ENCODE data around the gene MAP3K7. TPM values are rescaled to one million over a fixed set of nuclear protein-coding genes. Genes with fewer than 3 reads are reported as not detected.

Gene MAP3K7
- total RNA-seq, 1 donor from 2014 or later, result 22.6 TPM

DNA sequence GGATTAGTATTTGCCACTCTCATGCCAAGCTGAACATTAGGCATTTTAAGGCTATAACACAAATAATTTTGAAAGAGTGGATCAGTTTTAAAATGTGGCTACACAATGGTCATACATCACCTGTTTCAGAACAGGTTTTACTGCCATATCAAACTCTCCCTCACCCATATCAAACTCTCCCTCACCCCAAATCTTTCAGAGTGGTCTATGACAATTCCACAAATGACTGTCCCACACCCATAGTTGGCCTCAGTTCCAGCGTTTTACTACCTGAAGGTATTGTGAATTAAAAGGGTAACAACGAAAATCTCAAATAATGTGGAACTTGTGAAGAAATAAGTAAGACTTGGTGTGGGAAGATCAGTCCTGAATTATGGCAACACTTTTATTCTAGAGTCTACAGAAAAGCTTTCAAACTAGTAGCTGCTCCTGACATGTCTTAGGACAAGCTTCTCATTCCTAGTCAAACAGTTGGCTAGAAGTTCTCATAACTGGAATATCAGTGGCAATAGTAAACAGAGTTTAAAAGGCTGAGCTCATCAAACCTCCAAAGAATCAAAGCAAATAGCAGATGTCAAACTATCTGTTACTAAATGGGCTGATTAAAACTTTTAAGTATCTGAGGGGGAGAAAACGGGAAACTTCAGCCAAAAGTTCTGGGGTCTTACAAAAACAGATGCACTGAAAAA lies 52.4 kb downstream of the MAP3K7 start:
- Histone ChIP-seq H3K4me3 (ENCODE audit: low read depth, low read length) (no peak overlapping the region), H3K36me3 (ENCODE audit: control insufficient read depth, insufficient read depth, low read length) (no peaks in the 10 kb centered on the region), H3K27me3 (ENCODE audit: control insufficient read depth, insufficient read depth, low read length) (no peaks in the 10 kb centered on the region)
- no peak for DNase-seq (ENCODE audit: low read depth)
- TF ChIP-seq, protein P1, sequence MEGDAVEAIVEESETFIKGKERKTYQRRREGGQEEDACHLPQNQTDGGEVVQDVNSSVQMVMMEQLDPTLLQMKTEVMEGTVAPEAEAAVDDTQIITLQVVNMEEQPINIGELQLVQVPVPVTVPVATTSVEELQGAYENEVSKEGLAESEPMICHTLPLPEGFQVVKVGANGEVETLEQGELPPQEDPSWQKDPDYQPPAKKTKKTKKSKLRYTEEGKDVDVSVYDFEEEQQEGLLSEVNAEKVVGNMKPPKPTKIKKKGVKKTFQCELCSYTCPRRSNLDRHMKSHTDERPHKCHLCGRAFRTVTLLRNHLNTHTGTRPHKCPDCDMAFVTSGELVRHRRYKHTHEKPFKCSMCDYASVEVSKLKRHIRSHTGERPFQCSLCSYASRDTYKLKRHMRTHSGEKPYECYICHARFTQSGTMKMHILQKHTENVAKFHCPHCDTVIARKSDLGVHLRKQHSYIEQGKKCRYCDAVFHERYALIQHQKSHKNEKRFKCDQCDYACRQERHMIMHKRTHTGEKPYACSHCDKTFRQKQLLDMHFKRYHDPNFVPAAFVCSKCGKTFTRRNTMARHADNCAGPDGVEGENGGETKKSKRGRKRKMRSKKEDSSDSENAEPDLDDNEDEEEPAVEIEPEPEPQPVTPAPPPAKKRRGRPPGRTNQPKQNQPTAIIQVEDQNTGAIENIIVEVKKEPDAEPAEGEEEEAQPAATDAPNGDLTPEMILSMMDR (IDR thresholded peaks at IDR 0.05; ENCODE audit: insufficient read depth, low read length, poor library complexity, severe bottlenecking), result no peak

DNA sequence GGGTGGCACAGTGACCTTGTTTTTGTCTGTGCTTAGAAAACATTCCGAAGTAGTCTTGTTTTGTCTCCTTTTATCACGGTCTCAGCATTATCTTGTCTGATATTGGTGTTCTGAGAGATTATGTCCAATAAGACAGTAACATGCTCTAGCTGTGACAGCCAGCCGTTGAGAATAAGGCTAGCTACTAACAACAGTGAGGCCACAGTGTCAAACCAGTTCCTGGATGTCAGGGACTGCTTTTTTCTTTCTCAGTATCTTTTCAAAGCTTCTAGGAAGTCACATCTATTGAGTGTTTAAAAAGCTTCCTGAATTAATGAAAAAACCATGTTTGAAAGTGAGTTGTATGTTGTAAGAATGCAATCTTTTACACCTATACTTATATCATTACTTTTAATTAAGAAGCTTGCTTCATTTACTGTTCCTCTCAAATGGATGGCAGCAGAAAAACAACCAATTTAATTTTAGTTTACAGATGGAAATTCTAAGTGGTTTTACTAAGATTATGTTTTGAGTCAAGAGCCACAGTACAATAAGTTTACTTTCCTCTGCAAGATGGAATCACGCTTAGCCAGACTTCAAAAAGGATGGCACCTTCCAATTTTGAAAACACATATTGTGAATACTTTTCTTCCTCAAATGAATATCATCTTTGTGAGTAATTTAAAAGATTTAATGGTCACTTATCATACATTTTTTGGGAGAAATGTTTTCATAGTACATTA lies 53.1 kb downstream of the MAP3K7 start:
- DNase-seq (ENCODE audit: low read depth), result no peak
- no peaks in the 10 kb centered on the region for H3K27me3 ChIP-seq (ENCODE audit: control insufficient read depth, insufficient read depth, low read length)
- TF ChIP-seq, protein P1 (IDR thresholded peaks at IDR 0.05; ENCODE audit: insufficient read depth, low read length, poor library complexity, severe bottlenecking), result no peak
- no peaks in the 10 kb centered on the region for H3K36me3 ChIP-seq (ENCODE audit: control insufficient read depth, insufficient read depth, low read length)
- no peak overlapping the region for H3K4me3 ChIP-seq (ENCODE audit: low read depth, low read length)

DNA sequence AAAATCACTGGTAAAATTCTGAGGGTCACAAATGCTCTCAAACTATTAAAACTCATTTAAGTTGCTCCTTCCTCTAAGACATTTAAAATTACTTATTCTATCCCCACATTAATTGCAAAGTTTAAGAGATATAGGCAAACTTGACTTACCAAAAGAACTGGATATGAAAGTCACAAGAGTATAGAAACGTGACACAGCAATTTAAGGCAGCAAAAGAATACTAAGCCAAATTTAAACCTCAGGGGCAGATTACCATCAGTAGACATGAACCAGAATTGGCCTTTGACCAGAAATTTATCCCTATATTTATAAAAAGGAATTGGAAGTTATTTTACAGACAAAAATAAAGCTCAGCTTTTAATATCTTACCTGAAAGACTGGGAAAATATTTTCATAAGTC lies 56.0 kb downstream of the MAP3K7 start:
- DNase-seq (ENCODE audit: low read depth), result no peak
- Histone ChIP-seq H3K36me3 (ENCODE audit: control insufficient read depth, insufficient read depth, low read length) (no peaks in the 10 kb centered on the region), H3K4me3 (ENCODE audit: low read depth, low read length) (no peak overlapping the region), H3K27me3 (ENCODE audit: control insufficient read depth, insufficient read depth, low read length) (no peaks in the 10 kb centered on the region)
- TF ChIP-seq, protein P1 (IDR thresholded peaks at IDR 0.05; ENCODE audit: insufficient read depth, low read length, poor library complexity, severe bottlenecking), result no peak

DNA sequence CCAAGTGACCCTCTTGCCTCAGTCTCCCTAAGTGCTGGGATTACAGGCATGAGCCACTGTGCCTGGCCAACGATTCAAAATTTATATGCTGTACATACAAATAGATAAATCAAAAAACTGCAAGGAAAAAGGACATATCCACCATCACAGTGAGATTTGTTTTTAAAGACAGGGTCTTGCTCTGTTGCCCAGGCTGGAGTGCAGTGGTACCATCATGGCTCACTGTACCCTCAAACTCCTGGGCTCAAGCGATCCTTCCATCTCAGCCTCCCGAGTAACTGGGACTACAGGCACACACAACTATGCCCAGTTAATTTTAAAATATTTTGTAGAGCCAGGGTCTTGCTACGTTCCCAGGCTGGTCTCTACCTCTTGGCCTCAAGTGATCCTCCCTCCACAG lies 61.5 kb downstream of the MAP3K7 start:
- Histone ChIP-seq H3K4me3 (ENCODE audit: low read depth, low read length) (no peak overlapping the region), H3K36me3 (ENCODE audit: control insufficient read depth, insufficient read depth, low read length) (no peaks in the 10 kb centered on the region), H3K27me3 (ENCODE audit: control insufficient read depth, insufficient read depth, low read length) (no peaks in the 10 kb centered on the region)
- TF ChIP-seq, protein P1 (IDR thresholded peaks at IDR 0.05; ENCODE audit: insufficient read depth, low read length, poor library complexity, severe bottlenecking), result no peak
- DNase-seq (ENCODE audit: low read depth), result no peak

DNA sequence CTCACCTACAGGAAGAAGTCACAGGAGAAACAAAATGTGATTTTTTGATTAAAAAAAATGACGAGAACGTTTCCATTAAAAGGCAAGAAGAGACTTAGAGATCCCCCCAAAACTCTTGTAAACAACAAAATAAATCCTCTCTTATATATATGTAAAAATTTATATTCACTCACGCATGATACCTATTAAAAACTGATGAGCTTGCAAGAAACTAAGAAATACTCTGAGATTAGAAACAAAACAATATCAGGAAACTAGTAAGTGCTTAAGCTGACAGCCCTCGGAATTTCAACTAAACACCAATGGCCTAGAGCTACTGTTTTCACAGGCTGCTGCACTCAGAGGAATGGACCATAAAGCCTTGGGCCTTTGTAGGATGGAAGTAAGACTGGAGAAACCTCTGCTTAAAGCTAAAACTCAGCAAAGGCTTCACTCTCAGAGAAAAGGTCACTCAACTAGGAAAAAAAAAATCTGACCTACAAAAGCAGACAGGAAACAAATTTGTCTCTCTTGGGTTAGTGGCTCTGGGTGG lies 63.0 kb downstream of the MAP3K7 start:
- no peaks in the 10 kb centered on the region for H3K27me3 ChIP-seq (ENCODE audit: control insufficient read depth, insufficient read depth, low read length)
- TF ChIP-seq, protein P1 (IDR thresholded peaks at IDR 0.05; ENCODE audit: insufficient read depth, low read length, poor library complexity, severe bottlenecking), result no peak
- H3K36me3 ChIP-seq (ENCODE audit: control insufficient read depth, insufficient read depth, low read length), result no peaks in the 10 kb centered on the region
- no peak for DNase-seq (ENCODE audit: low read depth)
- H3K4me3 ChIP-seq (ENCODE audit: low read depth, low read length), result no peak overlapping the region
